ENCODE data around the gene LEMD2.

DNA sequence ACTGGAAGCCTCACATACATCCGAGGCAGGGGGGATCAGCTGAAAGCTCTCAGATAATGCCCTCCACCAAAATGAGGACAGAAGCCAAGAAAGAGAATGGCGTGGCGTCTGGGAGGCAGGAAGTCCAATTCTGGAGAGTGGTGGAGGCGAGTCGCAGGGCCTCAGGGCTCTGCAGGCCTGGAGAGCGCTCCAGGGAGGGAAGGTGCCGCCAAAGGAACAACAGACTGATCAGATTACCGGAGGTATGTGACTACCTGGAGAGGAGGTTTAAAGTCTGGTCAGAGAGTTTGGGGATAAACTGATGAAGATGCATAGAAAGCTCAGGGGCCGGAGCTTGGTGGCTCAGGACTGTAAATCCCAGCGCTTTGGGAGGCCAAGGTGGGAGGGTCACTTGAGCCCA, 31.0 kb downstream of the LEMD2 start:
- TF ChIP-seq EZH2 (IDR thresholded peaks at IDR 0.05) (no peak), POLR2AphosphoS5 (IDR thresholded peaks at IDR 0.05; ENCODE audit: borderline replicate concordance, low read depth, low read length) (no peak), FOXP2 (optimal IDR thresholded peaks at IDR 0.05; ENCODE audit: control extremely low read depth, extremely low read length, insufficient read depth) (no peak)

Data from SK-N-MC (cell line).